GM06990 (cell line): ENCODE measurements around the gene TRPC1.

Experiments
- DNase-seq: peaks from one replicate; pipeline ENCODE4 v3.0.0-alpha.2; 2011; ENCODE audit not compliant: insufficient read length; ENCODE audit errors: extremely low read depth
- H3K27me3 ChIP-seq: replicated peaks from 2 replicates; pipeline ENCODE4 v1.6.0; 2011; ENCODE audit warnings: low read length; ENCODE audit not compliant: control insufficient read depth, insufficient read depth
- H3K36me3 ChIP-seq: 2 replicates; pipeline ENCODE4 v1.5.1; 2011; ENCODE audit warnings: low read length; ENCODE audit not compliant: control insufficient read depth, insufficient read depth
- H3K4me3 ChIP-seq: replicated peaks from 2 replicates; pipeline ENCODE4 v1.5.1; 2011; ENCODE audit warnings: low read depth, mild to moderate bottlenecking, control low read depth, low read length
- CTCF ChIP-seq: IDR thresholded peaks from 2 replicates; pipeline ENCODE4 v1.5.1; 2011; ENCODE audit warnings: low read length, control low read depth, mild to moderate bottlenecking, inconsistent platforms; ENCODE audit not compliant: insufficient read depth, poor library complexity, severe bottlenecking

The TRPC1 gene

DNA sequence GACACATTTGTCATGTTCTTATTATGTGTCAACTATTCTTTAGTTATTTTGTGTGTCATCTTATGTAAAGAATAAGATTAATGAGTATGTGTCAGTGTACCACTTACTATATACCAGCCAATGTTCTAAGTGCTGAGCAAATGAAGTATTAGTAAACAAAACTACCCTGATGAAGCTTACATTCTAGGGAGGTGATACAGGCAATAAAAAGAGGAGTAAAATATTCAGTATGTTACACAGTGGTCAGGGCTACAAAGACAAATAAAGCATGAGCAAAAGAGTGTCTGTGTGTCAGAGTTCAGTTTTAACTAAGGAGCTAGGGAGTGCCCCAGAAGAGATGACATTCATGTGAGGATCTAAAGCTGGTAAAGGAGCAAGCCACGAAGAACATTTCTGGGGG, 79.1 kb downstream of the TRPC1 start:
- H3K4me3 ChIP-seq = no peak overlapping the region
- no peaks in the 10 kb centered on the region; the same call in 1 of the 2 replicates for H3K27me3 ChIP-seq
- no peak for DNase-seq
- H3K36me3 ChIP-seq = no peaks in the 10 kb centered on the region
- TF ChIP-seq CTCF = no peak

DNA sequence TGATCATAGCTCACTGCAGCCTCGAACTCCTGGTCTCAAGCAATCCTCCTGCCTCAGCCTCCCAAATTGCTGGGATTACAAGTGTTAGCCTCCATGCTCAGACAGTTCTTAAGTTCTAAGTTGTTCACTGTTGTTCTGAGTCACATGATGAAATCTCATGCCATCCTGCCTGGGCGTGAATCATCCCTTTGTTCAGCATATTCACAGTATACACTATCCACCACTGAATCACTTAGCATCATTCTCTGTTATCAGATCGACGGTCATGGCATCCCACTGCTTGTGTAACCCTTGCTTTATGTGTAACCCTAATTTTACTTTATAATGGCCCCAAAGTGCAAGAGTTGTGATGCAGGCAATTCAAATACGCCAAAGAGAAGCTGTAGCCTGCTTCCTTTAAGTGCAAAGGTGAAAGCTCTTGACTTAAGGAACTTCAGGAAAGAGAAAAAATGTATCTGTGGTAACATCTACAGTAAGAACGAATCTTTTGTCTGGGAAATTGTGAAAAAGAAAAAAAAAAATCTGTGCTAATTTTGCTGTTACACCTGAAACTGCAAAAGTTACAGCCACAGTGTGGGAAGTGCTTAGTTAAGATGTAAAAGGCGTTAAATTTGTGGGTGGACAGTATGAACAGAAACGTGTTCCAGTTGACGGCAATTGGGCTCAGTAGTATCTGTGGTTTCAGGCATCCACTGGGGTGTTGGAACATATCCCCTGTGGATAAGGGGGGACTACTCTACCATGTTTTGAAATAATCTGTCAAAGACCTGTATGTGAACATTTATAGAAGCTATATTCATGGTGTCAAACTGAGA, 84.5 kb downstream of the TRPC1 start:
- no peak for TF ChIP-seq CTCF
- no peak for DNase-seq
- Histone ChIP-seq H3K36me3 (no peaks in the 10 kb centered on the region), H3K4me3 (no peak overlapping the region), H3K27me3 (no peaks in the 10 kb centered on the region)

GRCh38 chr3:142809259-142809658, 85.4 kb downstream of the TRPC1 start:
- DNase-seq = no peak
- no peak overlapping the region for H3K4me3 ChIP-seq
- H3K27me3 ChIP-seq = no peaks in the 10 kb centered on the region
- H3K36me3 ChIP-seq = no peaks in the 10 kb centered on the region
- no peak for TF ChIP-seq CTCF

DNA sequence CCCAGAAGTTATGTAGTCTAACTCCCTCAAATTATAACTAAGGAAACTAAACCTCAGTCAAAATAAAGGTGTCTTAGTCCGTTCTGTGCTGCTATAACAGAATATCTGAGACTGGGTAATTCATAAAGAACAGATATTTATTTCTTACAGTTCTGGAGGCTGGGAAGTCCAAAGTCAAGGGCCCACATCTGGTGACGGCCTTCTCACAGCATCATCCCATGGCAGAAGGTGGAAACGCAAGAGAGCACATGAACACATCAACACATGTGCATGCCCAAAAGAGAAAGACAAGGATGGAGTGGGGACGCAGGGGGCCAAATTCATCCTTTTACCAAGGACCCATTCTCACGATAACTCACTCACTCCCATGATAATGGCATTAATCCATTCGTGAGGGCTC, 92.0 kb downstream of the TRPC1 start:
- no peak for DNase-seq
- Histone ChIP-seq H3K4me3 (no peak overlapping the region), H3K36me3 (no peaks in the 10 kb centered on the region), H3K27me3 (no peaks in the 10 kb centered on the region)
- no peak for TF ChIP-seq CTCF

GRCh38 chr3:142817356-142817755, 93.5 kb downstream of the TRPC1 start:
- H3K4me3 ChIP-seq = no peak overlapping the region
- H3K27me3 ChIP-seq = no peaks in the 10 kb centered on the region
- H3K36me3 ChIP-seq = no peaks in the 10 kb centered on the region
- no peak for DNase-seq
- TF ChIP-seq CTCF = no peak
